HG02884 (cell line): ENCODE measurements around the gene MACROH2A2.
"Not testable (repeated sequence)": the region's sequence is repeated elsewhere in the genome, so short reads cannot be mapped to it uniquely, and the experiment has no call there.

Experiments used
- ATAC-seq: cut with Tn5 transposase; IDR thresholded peaks from one replicate; pipeline ENCODE4 v1.9.1; 2021; ENCODE audit warnings: mild to moderate bottlenecking, moderate library complexity; ENCODE audit not compliant: unreplicated experiment

The MACROH2A2 gene

DNA sequence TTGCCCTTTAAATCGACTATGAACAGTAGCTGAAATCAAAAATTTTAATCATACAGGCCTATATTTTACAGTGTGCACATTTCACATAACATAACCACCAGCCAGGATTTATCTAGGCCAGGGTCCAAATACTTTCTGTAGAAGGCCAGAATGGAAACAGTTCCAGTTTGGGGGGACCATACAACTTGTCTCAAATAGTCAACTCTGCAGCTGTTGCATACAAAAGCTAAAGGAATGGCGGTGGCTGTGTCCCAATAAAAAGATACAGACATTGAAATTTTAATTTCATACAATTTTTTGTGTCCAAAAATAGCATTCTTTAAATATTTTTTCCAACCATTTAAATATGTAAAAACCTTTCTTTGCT, 94.6 kb downstream of the MACROH2A2 start:
- ATAC-seq: no peak

DNA sequence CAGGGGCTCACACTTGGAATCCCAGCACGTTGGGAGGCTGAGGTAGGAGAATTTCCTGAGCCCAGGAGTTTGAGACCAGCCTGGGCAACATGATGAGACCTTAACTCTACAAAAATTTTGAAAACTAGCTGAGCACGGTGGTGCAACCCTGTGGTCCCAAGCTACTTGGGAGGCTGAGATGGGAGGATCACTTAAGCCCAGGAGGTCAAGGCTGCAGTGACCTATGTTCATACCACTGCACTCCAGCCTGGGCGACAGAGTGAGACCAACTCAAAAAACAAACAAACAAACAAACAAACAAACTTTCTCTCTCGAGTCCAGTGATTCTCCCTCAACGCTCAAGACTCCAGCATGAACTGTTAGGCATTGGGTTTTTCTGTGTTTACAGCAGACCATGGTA, 95.9 kb downstream of the MACROH2A2 start:
- ATAC-seq: no peak

DNA sequence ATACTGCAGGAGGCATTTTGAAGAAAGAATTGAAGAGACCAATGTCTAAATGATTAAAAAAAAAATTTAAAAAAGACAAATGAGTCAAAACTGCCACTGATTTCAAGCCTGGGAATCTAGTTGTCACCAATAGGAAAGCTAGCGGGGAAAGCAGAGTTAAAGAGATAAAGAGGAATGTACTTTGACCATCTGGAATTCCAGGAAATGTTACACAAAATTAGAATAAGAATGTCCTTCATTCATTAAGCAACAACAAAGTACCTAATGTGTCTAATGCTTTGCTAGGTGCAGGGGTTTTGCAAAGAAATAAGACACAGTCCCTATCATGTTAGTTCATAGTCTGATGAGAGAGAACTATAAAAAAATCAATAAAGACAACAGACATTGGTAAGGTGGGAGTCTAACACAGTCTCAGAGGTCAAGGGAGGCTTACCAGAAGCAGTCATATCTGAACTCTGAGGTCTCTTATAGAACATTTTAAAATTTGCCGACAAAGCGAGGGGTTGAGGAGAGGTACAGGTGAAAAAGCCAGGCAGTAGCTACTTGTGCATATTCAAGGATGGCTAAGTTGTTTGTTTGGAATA, 102.7 kb downstream of the MACROH2A2 start:
- no peak for ATAC-seq

DNA sequence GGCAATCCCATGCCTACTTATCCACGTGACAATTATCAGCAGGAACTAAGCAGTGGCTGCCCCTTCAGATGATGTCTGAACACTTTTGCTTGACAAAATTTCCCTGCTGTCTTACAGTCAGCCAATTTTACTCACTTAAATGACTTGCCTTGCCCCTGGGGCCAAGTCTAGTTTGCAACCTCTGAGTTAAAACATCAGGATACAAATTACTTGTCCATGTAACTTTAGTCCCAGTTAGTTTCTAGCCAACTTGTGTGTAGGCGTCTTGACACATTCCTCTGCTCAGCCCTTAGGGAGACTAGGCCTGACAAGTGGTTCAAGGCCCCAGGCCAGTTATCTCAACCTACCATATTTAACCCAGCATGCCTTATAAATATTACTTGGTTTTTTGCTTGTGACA, 105.5 kb downstream of the MACROH2A2 start:
- no peak for ATAC-seq

DNA sequence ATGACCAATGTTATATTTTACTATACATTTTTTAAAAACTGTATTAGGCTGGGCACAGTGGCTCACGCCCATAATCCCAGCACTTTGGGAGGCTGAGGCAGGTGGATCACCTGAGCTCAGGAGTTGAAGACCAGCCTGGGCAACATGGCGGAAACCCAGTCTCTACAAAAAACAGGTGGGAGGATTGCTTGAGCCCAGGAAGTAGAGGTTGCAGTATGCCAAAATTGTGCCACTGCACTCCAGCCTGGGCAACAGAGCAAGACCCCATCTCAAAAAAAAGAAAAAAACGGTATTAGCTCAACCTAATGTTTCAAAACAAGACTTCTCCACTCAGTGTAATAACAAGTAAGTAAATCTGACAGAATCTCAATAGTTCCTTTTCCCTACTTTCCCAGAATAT, 106.7 kb downstream of the MACROH2A2 start:
- ATAC-seq: not testable (repeated sequence)

DNA sequence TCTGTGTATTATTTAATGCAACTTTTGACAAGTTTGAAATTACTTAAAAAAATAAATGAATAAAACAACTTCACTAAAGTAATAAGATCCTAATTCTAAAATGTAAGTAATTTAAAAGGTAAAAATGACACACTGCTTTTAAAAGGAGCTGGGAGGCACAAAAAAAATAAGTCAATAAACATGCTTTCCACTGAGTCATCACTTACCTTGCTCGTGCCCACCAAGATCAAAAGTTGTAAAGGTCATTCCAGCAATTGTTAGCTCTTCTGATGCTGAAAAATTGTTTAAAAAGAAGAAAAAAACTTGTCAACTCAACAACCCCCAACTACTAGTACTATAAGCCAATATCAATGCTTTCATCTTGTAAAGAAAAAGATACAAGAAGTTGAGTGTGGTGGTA, 108.2 kb downstream of the MACROH2A2 start:
- ATAC-seq: no peak
